Tongue (tissue), 3 donors: ENCODE results near the gene BASP1. TPM values are rescaled to one million over a fixed set of nuclear protein-coding genes. Genes with fewer than 3 reads are reported as not detected.
"Not testable (repeated sequence)": the region's sequence is repeated elsewhere in the genome, so short reads cannot be mapped to it uniquely, and the experiment has no call there.

Experiments
- DNase-seq: peaks from one replicate; pipeline ENCODE4 v3.0.0-alpha.2; 2015
- small RNA-seq: library from RNA; depleted of rRNA; stranded (forward); fragments of <200 nt; gene quantifications from one replicate; pipeline ENCODE3, GENCODE V24; 2014; ENCODE audit warnings: low replicate concordance
- total RNA-seq: library from RNA; depleted of rRNA; stranded (reverse); fragments of >200 nt; gene quantifications from one replicate; pipeline ENCODE4 v1.2.3, GENCODE V29; 2014

BASP1 gene
- total RNA-seq, 1 donor from 2014 or later: 36.0 TPM

DNA sequence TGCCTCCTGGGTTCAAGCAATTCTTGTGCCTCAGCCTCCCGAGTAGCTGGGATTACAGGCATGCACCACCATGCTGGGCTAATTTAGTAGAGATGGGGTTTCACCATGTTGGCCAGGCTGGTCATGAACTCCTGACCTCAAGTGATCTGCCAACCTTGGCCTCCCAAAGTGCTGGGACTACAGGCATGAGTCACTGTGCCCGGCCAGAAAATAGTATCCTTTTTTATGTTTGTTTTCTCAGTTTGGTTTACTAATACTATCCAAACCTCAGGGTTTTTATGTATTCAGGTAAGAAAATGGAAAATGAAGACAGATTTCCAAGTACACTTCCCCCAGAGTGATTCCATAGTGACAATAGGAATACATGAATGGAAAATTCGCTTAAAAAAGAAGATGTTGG lies 101.7 kb downstream of the BASP1 start:
- DNase-seq: not testable (repeated sequence)

DNA sequence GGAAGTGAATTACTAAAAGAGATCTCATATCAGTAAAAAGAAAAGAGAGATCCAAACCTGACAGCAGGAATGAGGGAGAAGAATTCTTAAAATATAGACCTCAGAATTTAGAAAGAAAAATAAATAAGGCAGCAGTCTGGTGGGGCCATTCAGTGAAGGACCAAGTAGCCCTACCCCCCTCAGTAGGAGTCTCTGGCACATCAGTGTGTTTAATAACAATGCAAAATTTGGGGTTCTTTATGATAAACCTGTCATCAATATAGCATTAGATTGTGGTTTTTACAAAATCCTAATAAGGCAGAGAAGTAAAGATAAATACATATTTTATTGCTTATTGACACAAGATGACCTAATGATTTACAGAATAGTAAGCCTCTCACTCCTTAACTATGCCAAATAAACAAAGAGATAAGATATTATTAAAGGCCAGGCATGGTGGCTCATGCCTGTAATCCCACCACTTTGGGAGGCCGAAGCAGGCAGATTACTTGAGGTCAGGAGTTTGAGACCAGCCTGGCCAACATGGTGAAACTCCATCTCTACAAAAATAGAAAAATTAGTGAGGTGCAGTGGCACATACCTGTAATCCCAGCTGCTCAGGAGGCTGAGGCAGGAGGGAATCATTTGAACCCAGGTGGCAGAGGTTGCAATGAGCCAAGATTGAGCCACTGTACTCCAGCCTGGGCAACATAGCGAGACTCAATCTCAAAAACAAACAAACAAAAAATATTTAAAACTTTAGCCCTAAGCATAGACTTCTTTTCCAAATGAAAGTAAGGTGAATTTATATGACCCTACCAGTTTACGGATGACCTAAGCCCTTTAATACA lies 108.6 kb downstream of the BASP1 start:
- no peak for DNase-seq

Small RNA genes within 50 kb of the gene (small RNA-seq; reads per million reads assigned to genes)
- gene RNU6-1003P: not detected
